IMR-90 (cell line): Measurements from ENCODE around the gene PAX5. TPM values are rescaled to one million over a fixed set of nuclear protein-coding genes. Genes with fewer than 3 reads are reported as not detected.

ENCODE experiments used
- ATAC-seq: fragments of 200-7000 bp; cut with Tn5 transposase; 2 replicates; pipeline ENCODE4 v1.9.1; 2020; ENCODE audit warnings: low read depth, mild to moderate bottlenecking, moderate library complexity
- BruUV-seq: library from RNA; stranded (reverse); fragments of 400-500 nt; replicated peaks from 2 replicates; lab custom pipeline; 2021; lab: Mats Ljungman, UMichigan
- CTCF ChIA-PET: fragments of 300-600 bp; formaldehyde crosslinking; extraction: SDS; loops from one replicate; lab custom pipeline; 2021; ENCODE audit warnings: antibody characterized with exemption; lab: Yijun Ruan, JAX
- POLR2A ChIA-PET: fragments of 300-600 bp; sonication (Branson Sonifier 250); formaldehyde crosslinking; loops from one replicate; lab custom pipeline; 2022; ENCODE audit warnings: antibody characterized with exemption; ENCODE audit not compliant: unreplicated experiment; lab: Charles Lee
- DNase-seq: peaks from one replicate; pipeline ENCODE4 v3.0.0; 2013
- H2AFZ ChIP-seq: replicated peaks from 2 replicates; pipeline ENCODE3; 2013; ENCODE audit warnings: low read length, mild to moderate bottlenecking; ENCODE audit not compliant: poor library complexity
- H2AK5ac ChIP-seq: 2 replicates; pipeline ENCODE4 v1.6.1; 2013; ENCODE audit warnings: low read depth, low read length, inconsistent platforms
- H2AK9ac ChIP-seq: replicated peaks from 2 replicates; pipeline ENCODE3; 2013; ENCODE audit warnings: mild to moderate bottlenecking, low read depth, low read length, moderate library complexity; ENCODE audit not compliant: poor library complexity
- H2BK120ac ChIP-seq: 2 replicates; pipeline ENCODE4 v1.6.1; 2013; ENCODE audit warnings: low read depth, low read length, inconsistent platforms
- H2BK15ac ChIP-seq: 3 replicates; pipeline ENCODE4 v1.6.1; 2013; ENCODE audit warnings: low read depth, low read length, inconsistent platforms
- H2BK20ac ChIP-seq: 2 replicates; pipeline ENCODE4 v1.6.1; 2013; ENCODE audit warnings: low read depth, mild to moderate bottlenecking, inconsistent platforms, low read length, moderate library complexity
- H2BK5ac ChIP-seq: 2 replicates; pipeline ENCODE4 v1.6.1; 2013; ENCODE audit warnings: mild to moderate bottlenecking, low read depth, low read length, inconsistent platforms; ENCODE audit not compliant: poor library complexity, severe bottlenecking
- H3K14ac ChIP-seq: replicated peaks from 2 replicates; pipeline ENCODE4 v1.6.1; 2013; ENCODE audit warnings: low read depth, low read length, inconsistent platforms
- H3K18ac ChIP-seq: 2 replicates; pipeline ENCODE4 v1.6.1; 2013; ENCODE audit warnings: low read depth, low read length, control low read depth
- H3K23ac ChIP-seq: 2 replicates; pipeline ENCODE4 v1.6.1; 2013; ENCODE audit warnings: low read depth, low read length, inconsistent platforms
- H3K27ac ChIP-seq: 2 replicates; pipeline ENCODE4 v1.5.1; 2013; ENCODE audit warnings: mild to moderate bottlenecking, control low read depth, low read length; ENCODE audit not compliant: insufficient read depth
- H3K27me3 ChIP-seq: 2 replicates; pipeline ENCODE4 v1.6.1; 2013; ENCODE audit warnings: low read length; ENCODE audit not compliant: control insufficient read depth, insufficient read depth
- H3K36me3 ChIP-seq: 2 replicates; pipeline ENCODE4 v1.6.1; 2013; ENCODE audit warnings: low read length, mixed read lengths; ENCODE audit not compliant: control insufficient read depth, insufficient read depth
- H3K4ac ChIP-seq: 2 replicates; pipeline ENCODE4 v1.6.1; 2013; ENCODE audit warnings: low read depth, low read length, inconsistent platforms
- H3K4me1 ChIP-seq: 2 replicates; pipeline ENCODE4 v1.6.1; 2013; ENCODE audit warnings: low read length, mixed read lengths; ENCODE audit not compliant: control insufficient read depth, insufficient read depth
- H3K4me2 ChIP-seq: 2 replicates; pipeline ENCODE4 v1.6.1; 2013; ENCODE audit warnings: low read depth, mild to moderate bottlenecking, control low read depth, low read length, moderate library complexity
- H3K4me3 ChIP-seq: 2 replicates; pipeline ENCODE4 v1.5.1; 2013; ENCODE audit warnings: low read depth, mild to moderate bottlenecking, control low read depth, low read length, moderate library complexity; ENCODE audit not compliant: insufficient read depth
- H3K56ac ChIP-seq: 2 replicates; pipeline ENCODE4 v1.6.1; 2013; ENCODE audit warnings: low read length, inconsistent platforms; ENCODE audit not compliant: insufficient read depth; ENCODE audit errors: extremely low read depth
- H3K79me1 ChIP-seq, 2 experiments: 2 replicates each; pipeline ENCODE4 v1.6.1; 2013; ENCODE audit warnings: low read length in 2 of 2, inconsistent platforms in 1 of 2, low read depth in 1 of 2
- H3K9ac ChIP-seq: 2 replicates; pipeline ENCODE4 v1.6.1; 2013; ENCODE audit warnings: low read depth, low read length, control low read depth
- H3K9me1 ChIP-seq: 2 replicates; pipeline ENCODE4 v1.6.1; 2013; ENCODE audit warnings: low read length, inconsistent platforms; ENCODE audit not compliant: insufficient read depth
- H3K9me3 ChIP-seq: 2 replicates; pipeline ENCODE4 v1.6.1; 2013; ENCODE audit warnings: low read length; ENCODE audit not compliant: control insufficient read depth, insufficient read depth
- H4K20me1 ChIP-seq: 2 replicates; pipeline ENCODE4 v1.6.1; 2013; ENCODE audit warnings: low read length, inconsistent platforms; ENCODE audit not compliant: insufficient read depth
- H4K5ac ChIP-seq: 2 replicates; pipeline ENCODE4 v1.6.1; 2013; ENCODE audit warnings: mild to moderate bottlenecking, low read depth, low read length, control low read depth
- H4K8ac ChIP-seq, 2 experiments: 2 replicates each; pipeline ENCODE4 v1.6.1; 2013; ENCODE audit warnings: low read depth in 2 of 2, low read length in 2 of 2, control low read depth in 1 of 2, inconsistent platforms in 1 of 2
- H4K91ac ChIP-seq: 2 replicates; pipeline ENCODE4 v1.6.1; 2013; ENCODE audit warnings: low read depth, low read length, inconsistent platforms; ENCODE audit not compliant: insufficient read depth
- BHLHE40 ChIP-seq: fragments of 150-350 bp; IDR thresholded peaks from 2 replicates; pipeline ENCODE4 v1.6.1; 2016; ENCODE audit warnings: mild to moderate bottlenecking, low read depth, low read length
- CEBPB ChIP-seq: IDR thresholded peaks from 2 replicates; pipeline ENCODE4 v1.6.1; 2012; ENCODE audit warnings: low read depth, low read length, improper control_type of control experiment
- CHD1 ChIP-seq: IDR thresholded peaks from 2 replicates; pipeline ENCODE4 v1.6.1; 2012; ENCODE audit warnings: low read depth, low read length, improper control_type of control experiment
- FOS ChIP-seq: fragments of 150-350 bp; IDR thresholded peaks from 2 replicates; pipeline ENCODE4 v1.6.1; 2016; ENCODE audit warnings: low read depth, low read length
- MAFK ChIP-seq: IDR thresholded peaks from 2 replicates; pipeline ENCODE4 v1.6.1; 2012; ENCODE audit warnings: low read depth, low read length, improper control_type of control experiment
- MAZ ChIP-seq: IDR thresholded peaks from 2 replicates; pipeline ENCODE4 v1.6.1; 2012; ENCODE audit warnings: low read depth, mild to moderate bottlenecking, low read length, improper control_type of control experiment, moderate library complexity, borderline replicate concordance
- MXI1 ChIP-seq: IDR thresholded peaks from 2 replicates; pipeline ENCODE4 v1.6.1; 2012; ENCODE audit warnings: low read depth, mild to moderate bottlenecking, low read length, moderate library complexity, borderline replicate concordance
- NFE2L2 ChIP-seq: fragments of 150-350 bp; IDR thresholded peaks from 2 replicates; pipeline ENCODE4 v1.6.1; 2016; ENCODE audit warnings: low read depth, mild to moderate bottlenecking, low read length
- POLR2A ChIP-seq: IDR thresholded peaks from 2 replicates; pipeline ENCODE4 v1.6.1; 2012; ENCODE audit warnings: mild to moderate bottlenecking, low read depth, low read length
- RAD21 ChIP-seq: IDR thresholded peaks from 2 replicates; pipeline ENCODE4 v1.6.1; 2012; ENCODE audit warnings: low read length, improper control_type of control experiment
- RCOR1 ChIP-seq: IDR thresholded peaks from 2 replicates; pipeline ENCODE4 v1.6.1; 2012; ENCODE audit warnings: mild to moderate bottlenecking, low read length, improper control_type of control experiment; ENCODE audit not compliant: insufficient replicate concordance
- RFX5 ChIP-seq: IDR thresholded peaks from 2 replicates; pipeline ENCODE4 v1.8.0; 2012; ENCODE audit warnings: low read depth, mild to moderate bottlenecking, low read length, moderate library complexity
- SMC3 ChIP-seq: fragments of 150-350 bp; IDR thresholded peaks from 2 replicates; pipeline ENCODE4 v1.6.1; 2016; ENCODE audit warnings: low read depth, mild to moderate bottlenecking, antibody characterized with exemption, low read length, moderate library complexity
- USF2 ChIP-seq: fragments of 150-350 bp; IDR thresholded peaks from 2 replicates; pipeline ENCODE4 v1.6.1; 2017; ENCODE audit warnings: mild to moderate bottlenecking, antibody characterized with exemption, low read length, low read depth
- WGBS, 2 experiments: methylation state at CpG; one replicate each; pipeline versions ENCODE4 v1.1.5 to v1.1.7; 2013; ENCODE audit warnings: missing lambda C conversion rate in 2 of 2; ENCODE audit not compliant: insufficient read length in 1 of 2; ENCODE audit errors: extremely low coverage in 2 of 2; 5-methylcytosine and 5-hydroxymethylcytosine counted together
- dilution Hi-C: fragments of 300-500 bp; cut with HindIII; formaldehyde crosslinking; loops from one replicate; pipeline ENCODE4 v1.14.3; 2018; ENCODE audit warnings: low sequenced_read_pairs; ENCODE audit not compliant: unreplicated experiment
- in situ Hi-C: fragments of 300-500 bp; cut with MboI; formaldehyde crosslinking; loops from 3 replicates; pipeline ENCODE4 v1.14.3; 2019; ENCODE audit warnings: low sequenced_read_pairs, inconsistent platforms, mixed read lengths
- intact Hi-C: fragments of 100-400 bp; cut with micrococcal nuclease; formaldehyde crosslinking; loops from 2 replicates; pipeline ENCODE4 v1.10.0; 2022
- polyA plus RNA-seq, 3 experiments: library from polyadenylated mRNA; depleted of rRNA; stranded (reverse); fragments of >200 nt; gene quantifications; 2 replicates each; pipeline ENCODE4 v1.2.3, GENCODE V29; 2012; ENCODE audit warnings: low replicate concordance in 1 of 3
- total RNA-seq: library from RNA; depleted of rRNA; stranded (reverse); fragments of >200 nt; gene quantifications from 2 replicates; pipeline ENCODE4 v1.2.3, GENCODE V29; 2012
- TF ChIP-seq, protein P1 (sequence below): conservative IDR thresholded peaks from 2 replicates; pipeline ENCODE4 v1.5.1; 2012; ENCODE audit warnings: mild to moderate bottlenecking, low read depth, low read length, improper control_type of control experiment
- TF ChIP-seq, protein P2 (sequence below): fragments of 150-350 bp; IDR thresholded peaks from 2 replicates; pipeline ENCODE4 v1.6.1; 2016; ENCODE audit warnings: low read depth, mild to moderate bottlenecking, low read length, moderate library complexity, borderline replicate concordance

The PAX5 gene
- total and polyA plus RNA-seq, 2 of the 4 experiments (the other 2 are of a cell fraction), result not detected

DNA sequence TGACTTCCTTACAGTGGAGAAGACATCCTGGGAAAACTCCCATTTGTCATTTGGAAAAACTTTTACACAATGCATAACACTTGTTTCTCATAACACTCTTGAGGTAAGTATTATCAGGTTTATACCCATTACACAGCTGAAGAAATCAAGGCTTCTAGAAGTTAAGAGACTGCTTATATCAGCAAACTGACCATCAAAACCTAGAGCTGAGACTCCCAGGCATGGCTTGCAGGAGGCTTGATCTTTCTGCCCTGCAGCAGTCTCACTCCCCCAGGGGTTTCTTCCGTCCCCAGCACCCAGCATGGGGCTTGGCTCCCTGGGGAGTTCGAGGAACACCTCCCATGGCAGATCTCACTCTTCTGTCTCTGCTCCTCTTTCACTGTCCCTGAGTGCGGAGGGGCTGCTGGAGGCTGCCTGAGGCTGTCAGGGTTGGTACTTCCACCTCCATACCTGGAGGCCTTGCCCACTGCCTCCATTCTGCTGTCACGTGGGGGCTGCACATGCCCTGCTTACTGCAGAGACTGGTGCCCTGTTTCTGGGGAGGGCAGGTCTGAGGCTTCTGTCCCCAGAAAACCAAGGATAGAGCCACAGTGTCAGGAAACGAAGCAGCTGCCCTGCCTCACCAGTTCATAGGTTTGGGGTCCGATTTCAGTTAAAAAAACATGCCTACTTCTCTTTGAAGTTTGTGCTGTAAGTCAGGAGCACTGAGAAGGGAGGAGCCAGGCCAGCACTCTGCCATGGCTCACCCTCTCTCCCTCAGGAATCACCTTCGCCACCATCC is 202.5 kb downstream of the PAX5 start:
- CTCF ChIA-PET, result no interaction called here
- in situ Hi-C loops, result no loop called here

More for the DNA sequence above, 202.5 kb downstream of the PAX5 start:
- Histone ChIP-seq H4K20me1 (no peaks in the 10 kb centered on the region), H2BK5ac (no peak overlapping the region), H3K4me2 (no peak overlapping the region), H2BK20ac (no peak overlapping the region), H3K4me3 (no peak overlapping the region), H3K27me3 (peaks cover 29% of the 10 kb centered on the region), H2BK15ac (no peak overlapping the region), H3K56ac (no peak overlapping the region), H3K9me1 (no peaks in the 10 kb centered on the region), H2AFZ (no peak overlapping the region), H4K5ac (no peak overlapping the region), H2AK5ac (no peak overlapping the region), H4K91ac (no peak overlapping the region), H3K36me3 (no peaks in the 10 kb centered on the region), H3K23ac (no peak overlapping the region), H3K9me3 (no peaks in the 10 kb centered on the region), H2BK120ac (no peak overlapping the region), H3K18ac (no peak overlapping the region), H4K8ac (no peak overlapping the region), H3K9ac (no peak overlapping the region), H3K14ac (no peak overlapping the region), H2AK9ac (no peak overlapping the region), H3K79me1 (no peaks in the 10 kb centered on the region), H3K4ac (no peak overlapping the region), H3K4me1 (no peaks in the 10 kb centered on the region), H3K27ac (no peak overlapping the region)
- no peak for DNase-seq
- WGBS, 2 experiments, result no CpG with 5 or more reads among the region's 7 CpGs
- no TSS peak for BruUV-seq
- intact Hi-C loops (no loop called here), dilution Hi-C loops (no loop called here)
- ATAC-seq, result no peak
- TF ChIP-seq, protein P1, sequence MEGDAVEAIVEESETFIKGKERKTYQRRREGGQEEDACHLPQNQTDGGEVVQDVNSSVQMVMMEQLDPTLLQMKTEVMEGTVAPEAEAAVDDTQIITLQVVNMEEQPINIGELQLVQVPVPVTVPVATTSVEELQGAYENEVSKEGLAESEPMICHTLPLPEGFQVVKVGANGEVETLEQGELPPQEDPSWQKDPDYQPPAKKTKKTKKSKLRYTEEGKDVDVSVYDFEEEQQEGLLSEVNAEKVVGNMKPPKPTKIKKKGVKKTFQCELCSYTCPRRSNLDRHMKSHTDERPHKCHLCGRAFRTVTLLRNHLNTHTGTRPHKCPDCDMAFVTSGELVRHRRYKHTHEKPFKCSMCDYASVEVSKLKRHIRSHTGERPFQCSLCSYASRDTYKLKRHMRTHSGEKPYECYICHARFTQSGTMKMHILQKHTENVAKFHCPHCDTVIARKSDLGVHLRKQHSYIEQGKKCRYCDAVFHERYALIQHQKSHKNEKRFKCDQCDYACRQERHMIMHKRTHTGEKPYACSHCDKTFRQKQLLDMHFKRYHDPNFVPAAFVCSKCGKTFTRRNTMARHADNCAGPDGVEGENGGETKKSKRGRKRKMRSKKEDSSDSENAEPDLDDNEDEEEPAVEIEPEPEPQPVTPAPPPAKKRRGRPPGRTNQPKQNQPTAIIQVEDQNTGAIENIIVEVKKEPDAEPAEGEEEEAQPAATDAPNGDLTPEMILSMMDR, result no peak
- TF ChIP-seq MAZ, result no peak
- TF ChIP-seq MAFK, result no peak
- no peak for TF ChIP-seq RFX5
- no peak for TF ChIP-seq BHLHE40
- TF ChIP-seq NFE2L2, result no peak
- TF ChIP-seq FOS, result no peak
- TF ChIP-seq USF2, result no peak
- no peak for TF ChIP-seq CHD1
- no peak for TF ChIP-seq CEBPB
- TF ChIP-seq, protein P2, sequence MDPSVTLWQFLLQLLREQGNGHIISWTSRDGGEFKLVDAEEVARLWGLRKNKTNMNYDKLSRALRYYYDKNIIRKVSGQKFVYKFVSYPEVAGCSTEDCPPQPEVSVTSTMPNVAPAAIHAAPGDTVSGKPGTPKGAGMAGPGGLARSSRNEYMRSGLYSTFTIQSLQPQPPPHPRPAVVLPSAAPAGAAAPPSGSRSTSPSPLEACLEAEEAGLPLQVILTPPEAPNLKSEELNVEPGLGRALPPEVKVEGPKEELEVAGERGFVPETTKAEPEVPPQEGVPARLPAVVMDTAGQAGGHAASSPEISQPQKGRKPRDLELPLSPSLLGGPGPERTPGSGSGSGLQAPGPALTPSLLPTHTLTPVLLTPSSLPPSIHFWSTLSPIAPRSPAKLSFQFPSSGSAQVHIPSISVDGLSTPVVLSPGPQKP, result no peak
- no peak for TF ChIP-seq RCOR1
- TF ChIP-seq SMC3, result no peak
- no peak for TF ChIP-seq MXI1
- TF ChIP-seq RAD21, result no peak
- TF ChIP-seq POLR2A, result no peak
- POLR2A ChIA-PET, result no interaction called here
